WTC11 (cell line): ENCODE data around the gene PDIA6.

Source experiments
- CBFB ChIP-seq: sonication (generic); formaldehyde crosslinking; IDR thresholded peaks from 2 replicates; pipeline ENCODE4 v1.8.1; 2022; ENCODE audit warnings: mild to moderate bottlenecking, low read depth, missing genetic modification reagents
- CTCF ChIP-seq: fragments of 200-600 bp; IDR thresholded peaks from 2 replicates; pipeline ENCODE4 v1.8.0; 2022; ENCODE audit warnings: antibody characterized with exemption
- MLX ChIP-seq: sonication (generic); formaldehyde crosslinking; IDR thresholded peaks from 2 replicates; pipeline ENCODE4 v1.8.1; 2023; ENCODE audit warnings: mild to moderate bottlenecking, missing genetic modification reagents, moderate library complexity
- NR1H2 ChIP-seq: sonication (generic); formaldehyde crosslinking; IDR thresholded peaks from 2 replicates; pipeline ENCODE4 v1.9.0; 2021; ENCODE audit warnings: mild to moderate bottlenecking, moderate library complexity, missing genetic modification reagents

- TF ChIP-seq NR1H2 (CRISPR knock-in tag) (no peak), CTCF (no peak), MLX (CRISPR knock-in tag) (no peak), CBFB (no peak)
Observed at GRCh38 chr2:10765461-10765860, 47.1 kb downstream of the PDIA6 start.
